Cardiac muscle cell (in vitro differentiated cells and primary cell): ENCODE results near the gene TM2D3. TPM values are rescaled to one million over a fixed set of nuclear protein-coding genes. Genes with fewer than 3 reads are reported as not detected.
"Not testable (repeated sequence)": the region's sequence is repeated elsewhere in the genome, so short reads cannot be mapped to it uniquely, and the experiment has no call there.

Source experiments
- DNase-seq, 2 donors: peaks; one replicate each; pipeline versions ENCODE4 v3.0.0 to v3.0.0-alpha.2; 2010 to 2017; ENCODE audit warnings: low read depth in 1 of 2, low spot score in 1 of 2
- H3K27ac ChIP-seq: fragments of 200-600 bp; sonication (generic); 2 replicates; pipeline ENCODE4 v1.5.1; 2016
- H3K27me3 ChIP-seq: fragments of 200-600 bp; sonication (generic); 2 replicates; pipeline ENCODE4 v1.6.0; 2016; ENCODE audit warnings: control low read depth
- H3K36me3 ChIP-seq: fragments of 200-600 bp; sonication (generic); 2 replicates; pipeline ENCODE4 v1.5.1; 2016; ENCODE audit warnings: control low read depth
- H3K4me1 ChIP-seq: fragments of 200-600 bp; sonication (generic); 2 replicates; pipeline ENCODE4 v1.8.1; 2017; ENCODE audit warnings: low read depth, mild to moderate bottlenecking, mixed run types
- H3K4me3 ChIP-seq: fragments of 200-600 bp; sonication (generic); 2 replicates; pipeline ENCODE4 v1.5.1; 2016; ENCODE audit warnings: mild to moderate bottlenecking
- H3K9me3 ChIP-seq: fragments of 200-600 bp; sonication (generic); 2 replicates; pipeline ENCODE4 v1.5.1; 2017; ENCODE audit warnings: low read depth, mild to moderate bottlenecking, control low read depth
- polyA plus RNA-seq: library from polyadenylated mRNA; unstranded; fragments of >200 nt; fragmentation: Nextera tagmentation; extraction: Ambion mirVana; gene quantifications from 2 replicates; pipeline ENCODE4 v1.2.1, GENCODE V29; 2016
- total RNA-seq: library from RNA; depleted of rRNA; stranded (reverse); fragments of >200 nt; gene quantifications from 2 replicates; pipeline ENCODE4 v1.2.3, GENCODE V29; 2016
- TF ChIP-seq, protein P1 (sequence below): IDR thresholded peaks from 2 replicates; pipeline ENCODE4 v1.5.1; 2012; ENCODE audit warnings: low read depth, mild to moderate bottlenecking, low read length

The TM2D3 gene
- total and polyA plus RNA-seq, 2 experiments from 2014 or later: 36.3 to 65.4 TPM

GRCh38 chr15:101657968-101658784 lies 6.0 kb upstream of the TM2D3 start:
- Histone ChIP-seq H3K27me3 (no peaks in the 10 kb centered on the region), H3K27ac (no peak overlapping the region), H3K9me3 (no peaks in the 10 kb centered on the region), H3K4me1 (no peaks in the 10 kb centered on the region), H3K36me3 (peaks cover 3% of the 10 kb centered on the region), H3K4me3 (no peak overlapping the region)
- TF ChIP-seq, protein P1, sequence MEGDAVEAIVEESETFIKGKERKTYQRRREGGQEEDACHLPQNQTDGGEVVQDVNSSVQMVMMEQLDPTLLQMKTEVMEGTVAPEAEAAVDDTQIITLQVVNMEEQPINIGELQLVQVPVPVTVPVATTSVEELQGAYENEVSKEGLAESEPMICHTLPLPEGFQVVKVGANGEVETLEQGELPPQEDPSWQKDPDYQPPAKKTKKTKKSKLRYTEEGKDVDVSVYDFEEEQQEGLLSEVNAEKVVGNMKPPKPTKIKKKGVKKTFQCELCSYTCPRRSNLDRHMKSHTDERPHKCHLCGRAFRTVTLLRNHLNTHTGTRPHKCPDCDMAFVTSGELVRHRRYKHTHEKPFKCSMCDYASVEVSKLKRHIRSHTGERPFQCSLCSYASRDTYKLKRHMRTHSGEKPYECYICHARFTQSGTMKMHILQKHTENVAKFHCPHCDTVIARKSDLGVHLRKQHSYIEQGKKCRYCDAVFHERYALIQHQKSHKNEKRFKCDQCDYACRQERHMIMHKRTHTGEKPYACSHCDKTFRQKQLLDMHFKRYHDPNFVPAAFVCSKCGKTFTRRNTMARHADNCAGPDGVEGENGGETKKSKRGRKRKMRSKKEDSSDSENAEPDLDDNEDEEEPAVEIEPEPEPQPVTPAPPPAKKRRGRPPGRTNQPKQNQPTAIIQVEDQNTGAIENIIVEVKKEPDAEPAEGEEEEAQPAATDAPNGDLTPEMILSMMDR: no peak
- no peak for DNase-seq

- H3K27ac ChIP-seq: no peak overlapping the region
- TF ChIP-seq, protein P1: no peak
- no peaks in the 10 kb centered on the region for H3K9me3 ChIP-seq
- DNase-seq: no peak
- no peaks in the 10 kb centered on the region for H3K4me1 ChIP-seq
- H3K36me3 ChIP-seq: peaks cover 3% of the 10 kb centered on the region
- H3K27me3 ChIP-seq: no peaks in the 10 kb centered on the region
- no peak overlapping the region for H3K4me3 ChIP-seq
Measured at GRCh38 chr15:101657171-101657570, 5.0 kb upstream of the TM2D3 start.

DNA sequence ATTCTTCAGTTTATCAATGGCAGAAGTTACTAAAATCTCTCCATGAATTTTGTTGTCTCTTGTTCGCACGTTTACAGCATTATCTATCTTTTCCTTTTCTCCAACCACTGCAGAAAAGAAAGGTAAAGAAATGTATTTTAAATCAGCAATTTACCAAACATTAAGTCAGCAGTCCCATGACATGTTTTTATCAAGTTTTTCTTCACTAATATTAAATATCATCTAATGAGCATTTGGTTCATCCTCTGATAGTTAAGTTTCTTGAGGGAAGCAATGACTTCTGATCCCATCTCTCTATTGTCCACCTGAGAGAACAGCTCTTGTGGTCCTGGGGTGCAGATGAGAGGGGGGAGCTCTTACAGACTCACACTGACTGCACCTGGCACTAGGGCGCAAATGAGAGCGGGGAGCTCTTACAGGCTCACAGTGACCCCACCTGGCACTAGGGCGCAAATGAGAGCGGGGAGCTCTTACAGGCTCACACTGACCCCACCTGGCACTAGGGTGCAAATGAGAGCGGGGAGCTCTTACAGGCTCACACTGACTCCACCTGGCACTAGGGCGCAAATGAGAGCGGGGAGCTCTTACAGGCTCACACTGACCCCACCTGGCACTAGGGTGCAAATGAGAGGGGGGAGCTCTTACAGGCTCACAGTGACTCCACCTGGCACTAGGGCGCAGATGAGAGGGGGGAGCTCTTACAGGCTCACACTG lies 2.6 kb upstream of the TM2D3 start:
- not testable (repeated sequence) for H3K27me3 ChIP-seq, H3K36me3 ChIP-seq, H3K4me3 ChIP-seq, DNase-seq, H3K9me3 ChIP-seq, H3K27ac ChIP-seq
- H3K4me1 ChIP-seq: peaks cover 10% of the 10 kb centered on the region

- no peak for DNase-seq
- TF ChIP-seq, protein P1: no peak
- Histone ChIP-seq H3K4me1 (peaks cover 10% of the 10 kb centered on the region), H3K36me3 (peaks cover 11% of the 10 kb centered on the region), H3K27me3 (no peaks in the 10 kb centered on the region), H3K4me3 (no peak overlapping the region), H3K9me3 (no peaks in the 10 kb centered on the region), H3K27ac (no peak overlapping the region)
Measured at GRCh38 chr15:101654171-101654570, 2.0 kb upstream of the TM2D3 start.

DNA sequence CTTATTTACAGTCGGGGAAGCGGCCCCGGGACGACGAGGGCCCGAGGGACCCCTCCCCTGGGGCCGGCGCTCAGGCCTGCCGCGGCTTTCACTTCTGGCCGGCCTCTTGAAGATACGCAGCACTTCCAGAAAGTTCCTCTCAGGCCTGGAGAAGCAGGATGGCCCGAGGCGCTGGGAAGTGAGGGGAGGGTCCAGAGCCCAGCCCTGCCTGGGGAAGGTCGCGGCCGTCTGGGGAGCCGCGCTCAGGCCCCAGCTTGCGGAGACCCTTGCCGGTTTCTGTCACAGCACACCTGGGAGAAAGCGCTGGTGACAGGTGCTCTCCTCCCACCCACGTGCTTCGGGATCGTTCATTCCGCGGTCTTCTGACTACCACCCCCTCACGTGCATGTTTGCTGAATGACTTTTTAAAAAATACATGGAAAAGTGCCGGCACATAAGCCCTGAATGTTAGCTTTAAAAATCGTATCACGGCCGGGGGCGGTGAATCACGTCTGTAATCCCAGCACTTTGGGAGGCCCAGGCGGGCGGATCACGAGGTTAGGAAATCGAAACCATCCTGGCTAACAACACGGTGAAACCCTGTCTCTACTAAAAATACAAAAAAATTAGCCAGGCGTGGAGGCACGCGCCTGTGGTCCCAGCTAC lies 727 bp upstream of the TM2D3 start:
- peaks cover 11% of the 10 kb centered on the region for H3K36me3 ChIP-seq
- H3K27me3 ChIP-seq: no peaks in the 10 kb centered on the region
- peak overlapping the region; percentile 62 for H3K4me3 ChIP-seq
- TF ChIP-seq, protein P1: no peak
- H3K27ac ChIP-seq: peak overlapping the region; percentile 92
- no peak for DNase-seq
- no peaks in the 10 kb centered on the region for H3K9me3 ChIP-seq
- H3K4me1 ChIP-seq: peaks cover 10% of the 10 kb centered on the region
